HL-60 (cell line): Measurements from ENCODE around the gene GUCA1A.

Experiments
- DNase-seq, 2 experiments: peaks; one replicate each; pipeline ENCODE4 v3.0.0-alpha.2; 2010 to 2020; ENCODE audit warnings: low read depth in 1 of 2, low spot score in 1 of 2
- H3K27ac ChIP-seq: fragments of 250-450 bp; sonication (Bioruptor Pico); replicated peaks from 2 replicates; pipeline ENCODE4 v1.5.1; 2020; ENCODE audit warnings: mild to moderate bottlenecking, moderate library complexity
- H3K27me3 ChIP-seq: fragments of 250-450 bp; sonication (Bioruptor Pico); 2 replicates; pipeline ENCODE4 v1.5.1; 2021; ENCODE audit warnings: mild to moderate bottlenecking, moderate library complexity; ENCODE audit not compliant: insufficient read depth, poor library complexity, severe bottlenecking
- H3K4me3 ChIP-seq: replicated peaks from 2 replicates; pipeline ENCODE4 v1.5.1; 2011; ENCODE audit warnings: mild to moderate bottlenecking, control low read depth, low read length; ENCODE audit not compliant: insufficient read depth
- CTCF ChIP-seq: IDR thresholded peaks from one replicate; pipeline ENCODE4 v1.5.1; 2011; ENCODE audit warnings: low read length, control low read depth, inconsistent platforms; ENCODE audit not compliant: insufficient read depth
- GABPA ChIP-seq: IDR thresholded peaks from 2 replicates; pipeline ENCODE4 v1.6.1; 2012; ENCODE audit warnings: low read depth
- POLR2AphosphoS5 ChIP-seq: IDR thresholded peaks from 2 replicates; pipeline ENCODE4 v1.6.1; 2012; ENCODE audit warnings: low read depth
- REST ChIP-seq: IDR thresholded peaks from 2 replicates; pipeline ENCODE4 v1.6.1; 2012; ENCODE audit warnings: low read depth; ENCODE audit not compliant: insufficient replicate concordance
- SPI1 ChIP-seq: IDR thresholded peaks from 2 replicates; pipeline ENCODE4 v1.6.1; 2012; ENCODE audit warnings: low read depth, mild to moderate bottlenecking, borderline replicate concordance

The GUCA1A gene

GRCh38 chr6:42217519-42218367, 44.6 kb downstream of the GUCA1A start, which contains the start of gene MRPS10:
Gene MRPS10, minus strand, starts transcription at chr6:42217861. Its CDS starts 12 bp downstream, at chr6:42217849.
- no peaks in the 10 kb centered on the region for H3K27me3 ChIP-seq

DNA sequence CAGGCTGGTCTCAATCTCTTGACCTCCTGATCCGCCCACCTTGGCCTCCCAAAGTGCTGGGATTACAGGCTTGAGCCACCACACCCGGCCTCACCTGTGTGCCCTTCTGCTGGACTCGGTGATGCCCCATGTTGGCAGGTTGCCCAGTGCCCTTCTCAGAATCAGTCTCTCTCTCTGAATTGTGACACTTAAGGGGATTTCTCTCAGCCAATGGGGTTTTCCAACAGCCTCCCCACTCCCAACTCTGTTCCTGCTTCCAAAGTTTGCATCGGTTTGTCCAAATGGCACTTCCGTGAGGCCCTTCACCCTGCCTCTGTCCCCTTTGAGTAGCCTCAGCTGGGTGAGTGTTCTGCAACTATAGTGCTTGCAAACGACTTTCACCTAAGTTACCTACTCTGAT, 47.6 kb downstream of the GUCA1A start:
- no peak overlapping the region for H3K4me3 ChIP-seq
- TF ChIP-seq SPI1 (no peak), POLR2AphosphoS5 (no peak), REST (no peak), CTCF (no peak), GABPA (no peak)
- H3K27ac ChIP-seq = no peak overlapping the region
- DNase-seq = no peak
- H3K27me3 ChIP-seq = no peaks in the 10 kb centered on the region

More at GRCh38 chr6:42217519-42218367, 44.6 kb downstream of the GUCA1A start, which contains the start of gene MRPS10:
- Histone ChIP-seq H3K27ac (peak within 1 kb of the TSS; percentile 80), H3K4me3 (peak within 1 kb of the TSS; percentile 66)
- TF ChIP-seq POLR2AphosphoS5 (peak; percentile 91), REST (peak; percentile 72), CTCF (no peak), SPI1 (peak; percentile 87), GABPA (peak; percentile 97)
- DNase-seq = peak; percentile 87 to 96

GRCh38 chr6:42221546-42221945, 48.4 kb downstream of the GUCA1A start:
- H3K4me3 ChIP-seq = no peak overlapping the region
- H3K27ac ChIP-seq = no peak overlapping the region
- TF ChIP-seq POLR2AphosphoS5 (no peak), GABPA (no peak), SPI1 (no peak), CTCF (no peak), REST (no peak)
- no peak for DNase-seq
- H3K27me3 ChIP-seq = no peaks in the 10 kb centered on the region
